ENCODE measurements around the gene SCYGR5.

DNA sequence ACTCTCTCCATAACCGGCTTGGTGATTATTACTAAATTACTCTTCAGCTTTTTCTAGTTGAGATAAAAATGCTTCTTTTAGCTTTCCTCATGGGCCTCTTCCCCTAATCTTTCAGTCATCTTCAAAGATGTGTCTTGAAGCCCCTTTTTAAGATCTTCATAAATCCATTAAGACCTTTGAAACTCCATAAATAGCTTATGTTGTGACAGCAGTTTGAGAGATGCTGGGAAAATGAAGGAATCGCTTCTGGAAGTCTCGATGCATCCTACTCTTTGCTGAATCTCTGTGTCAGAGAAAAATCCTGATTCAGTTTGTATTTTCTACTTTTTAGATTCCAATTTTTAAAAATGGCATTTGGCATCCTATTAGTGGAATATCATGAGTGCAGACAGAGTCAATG, 36.3 kb upstream of the SCYGR5 start:
- TF ChIP-seq, protein P1, sequence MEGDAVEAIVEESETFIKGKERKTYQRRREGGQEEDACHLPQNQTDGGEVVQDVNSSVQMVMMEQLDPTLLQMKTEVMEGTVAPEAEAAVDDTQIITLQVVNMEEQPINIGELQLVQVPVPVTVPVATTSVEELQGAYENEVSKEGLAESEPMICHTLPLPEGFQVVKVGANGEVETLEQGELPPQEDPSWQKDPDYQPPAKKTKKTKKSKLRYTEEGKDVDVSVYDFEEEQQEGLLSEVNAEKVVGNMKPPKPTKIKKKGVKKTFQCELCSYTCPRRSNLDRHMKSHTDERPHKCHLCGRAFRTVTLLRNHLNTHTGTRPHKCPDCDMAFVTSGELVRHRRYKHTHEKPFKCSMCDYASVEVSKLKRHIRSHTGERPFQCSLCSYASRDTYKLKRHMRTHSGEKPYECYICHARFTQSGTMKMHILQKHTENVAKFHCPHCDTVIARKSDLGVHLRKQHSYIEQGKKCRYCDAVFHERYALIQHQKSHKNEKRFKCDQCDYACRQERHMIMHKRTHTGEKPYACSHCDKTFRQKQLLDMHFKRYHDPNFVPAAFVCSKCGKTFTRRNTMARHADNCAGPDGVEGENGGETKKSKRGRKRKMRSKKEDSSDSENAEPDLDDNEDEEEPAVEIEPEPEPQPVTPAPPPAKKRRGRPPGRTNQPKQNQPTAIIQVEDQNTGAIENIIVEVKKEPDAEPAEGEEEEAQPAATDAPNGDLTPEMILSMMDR (IDR thresholded peaks at IDR 0.05): no peak
- no peak for TF ChIP-seq POLR2A (IDR thresholded peaks at IDR 0.05)
